WTC11 (cell line): Measurements from ENCODE around the gene PCSK9. TPM values are rescaled to one million over a fixed set of nuclear protein-coding genes. Genes with fewer than 3 reads are reported as not detected.

Experiments used
- ATAC-seq: fragments of 200-7000 bp; cut with Tn5 transposase; 2 replicates; pipeline ENCODE4 v1.10.0; 2021; ENCODE audit warnings: mild to moderate bottlenecking, moderate library complexity
- CTCF ChIA-PET: fragments of 300-600 bp; sonication (Branson Sonifier 250); formaldehyde crosslinking; loops from one replicate; lab custom pipeline; 2021; ENCODE audit warnings: antibody characterized with exemption; lab: Charles Lee
- POLR2A ChIA-PET: fragments of 350-600 bp; sonication (Branson Sonifier 250); formaldehyde crosslinking; loops from one replicate; lab custom pipeline; 2021; ENCODE audit warnings: antibody characterized with exemption; lab: Charles Lee
- DNase-seq: peaks from one replicate; pipeline ENCODE4 v3.0.0; 2021; ENCODE audit warnings: low spot score
- H3K27ac Mint-ChIP-seq: 2 replicates; pipeline ENCODE4 v1.8.0; 2021; ENCODE audit warnings: mixed read lengths
- H3K27me3 Mint-ChIP-seq: 2 replicates; pipeline ENCODE4 v1.8.0; 2021; ENCODE audit warnings: low read depth, mild to moderate bottlenecking, moderate library complexity, mixed read lengths
- H3K36me3 Mint-ChIP-seq: 2 replicates; pipeline ENCODE4 v1.8.0; 2021; ENCODE audit warnings: mixed read lengths
- H3K4me1 Mint-ChIP-seq: 2 replicates; pipeline ENCODE4 v1.8.0; 2022; ENCODE audit warnings: mixed read lengths
- H3K4me3 Mint-ChIP-seq: 2 replicates; pipeline ENCODE4 v1.8.0; 2021; ENCODE audit warnings: mild to moderate bottlenecking, moderate library complexity, mixed read lengths
- H3K9me3 Mint-ChIP-seq: 2 replicates; pipeline ENCODE4 v1.8.0; 2021; ENCODE audit warnings: mixed read lengths
- CREB1 ChIP-seq: sonication (generic); formaldehyde crosslinking; IDR thresholded peaks from 2 replicates; pipeline ENCODE4 v1.8.0; 2023; ENCODE audit warnings: mild to moderate bottlenecking, missing genetic modification reagents
- E2F5 ChIP-seq: sonication (generic); formaldehyde crosslinking; IDR thresholded peaks from 2 replicates; pipeline ENCODE4 v1.8.1; 2022; ENCODE audit warnings: mild to moderate bottlenecking, moderate library complexity, missing genetic modification reagents
- ELF4 ChIP-seq: sonication (generic); formaldehyde crosslinking; IDR thresholded peaks from 2 replicates; pipeline ENCODE4 v1.8.1; 2022; ENCODE audit warnings: low read depth, mild to moderate bottlenecking, moderate library complexity, missing genetic modification reagents
- EMX1 ChIP-seq: fragments of 250-450 bp; sonication (Bioruptor Pico); IDR thresholded peaks from 2 replicates; pipeline ENCODE4 v1.8.0; 2021; ENCODE audit warnings: mild to moderate bottlenecking
- ESRRA ChIP-seq: sonication (generic); formaldehyde crosslinking; IDR thresholded peaks from 2 replicates; pipeline ENCODE4 v1.8.1; 2022; ENCODE audit warnings: mild to moderate bottlenecking, missing genetic modification reagents, borderline replicate concordance
- FOXJ3 ChIP-seq: sonication (generic); formaldehyde crosslinking; IDR thresholded peaks from 2 replicates; pipeline ENCODE4 v1.9.0; 2021; ENCODE audit warnings: missing genetic modification reagents, mild to moderate bottlenecking, borderline replicate concordance
- HMGA2 ChIP-seq: fragments of 250-450 bp; sonication (Bioruptor Pico); IDR thresholded peaks from 2 replicates; pipeline ENCODE4 v1.4.0; 2021; ENCODE audit warnings: mild to moderate bottlenecking, moderate library complexity
- IRF1 ChIP-seq: sonication (generic); formaldehyde crosslinking; IDR thresholded peaks from 2 replicates; pipeline ENCODE4 v1.8.0; 2023; ENCODE audit warnings: missing genetic modification reagents
- IRF2 ChIP-seq: sonication (generic); formaldehyde crosslinking; IDR thresholded peaks from 2 replicates; pipeline ENCODE4 v1.8.0; 2022; ENCODE audit warnings: low read depth, missing genetic modification reagents, borderline replicate concordance
- NR2C2 ChIP-seq: sonication (generic); formaldehyde crosslinking; IDR thresholded peaks from 2 replicates; pipeline ENCODE4 v1.8.0; 2022; ENCODE audit warnings: mild to moderate bottlenecking, missing genetic modification reagents
- SMAD3 ChIP-seq: sonication (generic); formaldehyde crosslinking; IDR thresholded peaks from 2 replicates; pipeline ENCODE4 v1.8.0; 2022; ENCODE audit warnings: missing genetic modification reagents, mild to moderate bottlenecking, borderline replicate concordance
- ZBTB21 ChIP-seq: sonication (generic); formaldehyde crosslinking; IDR thresholded peaks from 2 replicates; pipeline ENCODE4 v1.8.1; 2023; ENCODE audit warnings: mild to moderate bottlenecking, missing genetic modification reagents, borderline replicate concordance
- ZNF138 ChIP-seq: sonication (generic); formaldehyde crosslinking; conservative IDR thresholded peaks from 2 replicates; pipeline ENCODE4 v1.8.1; 2022; ENCODE audit warnings: mild to moderate bottlenecking, moderate library complexity, missing genetic modification reagents
- ZNF232 ChIP-seq: sonication (generic); formaldehyde crosslinking; IDR thresholded peaks from 2 replicates; pipeline ENCODE4 v1.8.0; 2022; ENCODE audit warnings: mild to moderate bottlenecking, missing genetic modification reagents
- total RNA-seq: library from RNA; stranded (reverse); gene quantifications from 3 replicates; pipeline ENCODE4 v1.2.3, GENCODE V29; 2021
- TF ChIP-seq, protein P1 (sequence below): fragments of 250-450 bp; sonication (Bioruptor Pico); IDR thresholded peaks from 2 replicates; pipeline ENCODE4 v1.8.0; 2021; ENCODE audit warnings: mild to moderate bottlenecking
- TF ChIP-seq, protein P2 (sequence below): sonication (generic); formaldehyde crosslinking; conservative IDR thresholded peaks from 2 replicates; pipeline ENCODE4 v1.8.1; 2022; ENCODE audit warnings: mild to moderate bottlenecking, missing genetic modification reagents
- TF ChIP-seq, protein P3 (sequence below): sonication (generic); formaldehyde crosslinking; IDR thresholded peaks from 2 replicates; pipeline ENCODE4 v1.8.0; 2023; ENCODE audit warnings: missing genetic modification reagents, mild to moderate bottlenecking, borderline replicate concordance
- TF ChIP-seq, protein P4 (sequence below): fragments of 200-600 bp; IDR thresholded peaks from 2 replicates; pipeline ENCODE4 v1.8.0; 2022; ENCODE audit warnings: antibody characterized with exemption
- TF ChIP-seq, protein P5 (sequence below): sonication (generic); formaldehyde crosslinking; IDR thresholded peaks from 2 replicates; pipeline ENCODE4 v1.8.0; 2022; ENCODE audit warnings: missing genetic modification reagents
- TF ChIP-seq, protein P6 (sequence below): sonication (generic); formaldehyde crosslinking; IDR thresholded peaks from 2 replicates; pipeline ENCODE4 v1.8.0; 2022; ENCODE audit warnings: mild to moderate bottlenecking, missing genetic modification reagents

PCSK9 gene
- total RNA-seq, 1 experiment from 2014 or later, result 73.2 TPM

DNA sequence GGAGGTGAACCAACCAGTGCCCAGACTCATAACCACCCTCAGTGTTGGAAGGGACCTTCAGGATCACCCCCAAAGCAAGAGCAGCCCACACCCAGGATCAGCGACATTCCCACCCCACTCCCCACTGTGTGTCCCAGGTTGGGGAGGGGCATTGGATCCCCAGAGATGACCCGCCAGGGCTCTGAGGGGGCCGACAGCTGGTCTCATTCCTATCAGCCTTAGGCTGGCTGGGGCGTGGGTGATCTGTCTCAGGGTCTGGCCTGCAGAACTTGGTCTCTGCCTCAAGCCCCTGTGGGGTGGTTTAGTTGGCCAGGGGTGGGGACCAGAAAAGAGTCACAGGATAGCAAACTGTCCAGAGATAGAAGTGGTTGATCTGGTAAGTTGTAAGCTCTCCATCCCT, 48.4 kb upstream of the PCSK9 start:
- DNase-seq, result no peak
- ChIA-PET POLR2A (interaction anchor here (0.9 kb wide), 1 partner anchor 40 kb away, joined by 3 read pairs; no protein-coding TSS in a partner anchor), CTCF (interaction anchor here (1.9 to 4.7 kb wide), 4 partner anchors 13 to 40 kb away, joined by 8 to 39 read pairs (median 11); no protein-coding TSS in a partner anchor)
- no peak for TF ChIP-seq NR2C2
- TF ChIP-seq, protein P1, sequence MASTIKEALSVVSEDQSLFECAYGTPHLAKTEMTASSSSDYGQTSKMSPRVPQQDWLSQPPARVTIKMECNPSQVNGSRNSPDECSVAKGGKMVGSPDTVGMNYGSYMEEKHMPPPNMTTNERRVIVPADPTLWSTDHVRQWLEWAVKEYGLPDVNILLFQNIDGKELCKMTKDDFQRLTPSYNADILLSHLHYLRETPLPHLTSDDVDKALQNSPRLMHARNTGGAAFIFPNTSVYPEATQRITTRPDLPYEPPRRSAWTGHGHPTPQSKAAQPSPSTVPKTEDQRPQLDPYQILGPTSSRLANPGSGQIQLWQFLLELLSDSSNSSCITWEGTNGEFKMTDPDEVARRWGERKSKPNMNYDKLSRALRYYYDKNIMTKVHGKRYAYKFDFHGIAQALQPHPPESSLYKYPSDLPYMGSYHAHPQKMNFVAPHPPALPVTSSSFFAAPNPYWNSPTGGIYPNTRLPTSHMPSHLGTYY (CRISPR knock-in tag), result no peak
- TF ChIP-seq E2F5 (CRISPR knock-in tag), result no peak
- no peak for TF ChIP-seq SMAD3 (CRISPR knock-in tag)
- TF ChIP-seq FOXJ3, result no peak
- TF ChIP-seq HMGA2 (CRISPR knock-in tag), result no peak
- TF ChIP-seq, protein P2, sequence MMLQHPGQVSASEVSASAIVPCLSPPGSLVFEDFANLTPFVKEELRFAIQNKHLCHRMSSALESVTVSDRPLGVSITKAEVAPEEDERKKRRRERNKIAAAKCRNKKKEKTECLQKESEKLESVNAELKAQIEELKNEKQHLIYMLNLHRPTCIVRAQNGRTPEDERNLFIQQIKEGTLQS (CRISPR knock-in tag), result no peak
- TF ChIP-seq ZNF232 (CRISPR knock-in tag), result no peak
- no peak for TF ChIP-seq ZNF138
- TF ChIP-seq, protein P3, sequence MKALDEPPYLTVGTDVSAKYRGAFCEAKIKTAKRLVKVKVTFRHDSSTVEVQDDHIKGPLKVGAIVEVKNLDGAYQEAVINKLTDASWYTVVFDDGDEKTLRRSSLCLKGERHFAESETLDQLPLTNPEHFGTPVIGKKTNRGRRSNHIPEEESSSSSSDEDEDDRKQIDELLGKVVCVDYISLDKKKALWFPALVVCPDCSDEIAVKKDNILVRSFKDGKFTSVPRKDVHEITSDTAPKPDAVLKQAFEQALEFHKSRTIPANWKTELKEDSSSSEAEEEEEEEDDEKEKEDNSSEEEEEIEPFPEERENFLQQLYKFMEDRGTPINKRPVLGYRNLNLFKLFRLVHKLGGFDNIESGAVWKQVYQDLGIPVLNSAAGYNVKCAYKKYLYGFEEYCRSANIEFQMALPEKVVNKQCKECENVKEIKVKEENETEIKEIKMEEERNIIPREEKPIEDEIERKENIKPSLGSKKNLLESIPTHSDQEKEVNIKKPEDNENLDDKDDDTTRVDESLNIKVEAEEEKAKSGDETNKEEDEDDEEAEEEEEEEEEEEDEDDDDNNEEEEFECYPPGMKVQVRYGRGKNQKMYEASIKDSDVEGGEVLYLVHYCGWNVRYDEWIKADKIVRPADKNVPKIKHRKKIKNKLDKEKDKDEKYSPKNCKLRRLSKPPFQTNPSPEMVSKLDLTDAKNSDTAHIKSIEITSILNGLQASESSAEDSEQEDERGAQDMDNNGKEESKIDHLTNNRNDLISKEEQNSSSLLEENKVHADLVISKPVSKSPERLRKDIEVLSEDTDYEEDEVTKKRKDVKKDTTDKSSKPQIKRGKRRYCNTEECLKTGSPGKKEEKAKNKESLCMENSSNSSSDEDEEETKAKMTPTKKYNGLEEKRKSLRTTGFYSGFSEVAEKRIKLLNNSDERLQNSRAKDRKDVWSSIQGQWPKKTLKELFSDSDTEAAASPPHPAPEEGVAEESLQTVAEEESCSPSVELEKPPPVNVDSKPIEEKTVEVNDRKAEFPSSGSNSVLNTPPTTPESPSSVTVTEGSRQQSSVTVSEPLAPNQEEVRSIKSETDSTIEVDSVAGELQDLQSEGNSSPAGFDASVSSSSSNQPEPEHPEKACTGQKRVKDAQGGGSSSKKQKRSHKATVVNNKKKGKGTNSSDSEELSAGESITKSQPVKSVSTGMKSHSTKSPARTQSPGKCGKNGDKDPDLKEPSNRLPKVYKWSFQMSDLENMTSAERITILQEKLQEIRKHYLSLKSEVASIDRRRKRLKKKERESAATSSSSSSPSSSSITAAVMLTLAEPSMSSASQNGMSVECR (CRISPR knock-in tag), result no peak
- TF ChIP-seq, protein P4, sequence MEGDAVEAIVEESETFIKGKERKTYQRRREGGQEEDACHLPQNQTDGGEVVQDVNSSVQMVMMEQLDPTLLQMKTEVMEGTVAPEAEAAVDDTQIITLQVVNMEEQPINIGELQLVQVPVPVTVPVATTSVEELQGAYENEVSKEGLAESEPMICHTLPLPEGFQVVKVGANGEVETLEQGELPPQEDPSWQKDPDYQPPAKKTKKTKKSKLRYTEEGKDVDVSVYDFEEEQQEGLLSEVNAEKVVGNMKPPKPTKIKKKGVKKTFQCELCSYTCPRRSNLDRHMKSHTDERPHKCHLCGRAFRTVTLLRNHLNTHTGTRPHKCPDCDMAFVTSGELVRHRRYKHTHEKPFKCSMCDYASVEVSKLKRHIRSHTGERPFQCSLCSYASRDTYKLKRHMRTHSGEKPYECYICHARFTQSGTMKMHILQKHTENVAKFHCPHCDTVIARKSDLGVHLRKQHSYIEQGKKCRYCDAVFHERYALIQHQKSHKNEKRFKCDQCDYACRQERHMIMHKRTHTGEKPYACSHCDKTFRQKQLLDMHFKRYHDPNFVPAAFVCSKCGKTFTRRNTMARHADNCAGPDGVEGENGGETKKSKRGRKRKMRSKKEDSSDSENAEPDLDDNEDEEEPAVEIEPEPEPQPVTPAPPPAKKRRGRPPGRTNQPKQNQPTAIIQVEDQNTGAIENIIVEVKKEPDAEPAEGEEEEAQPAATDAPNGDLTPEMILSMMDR, result no peak
- TF ChIP-seq IRF2 (CRISPR knock-in tag), result no peak
- TF ChIP-seq ZBTB21 (CRISPR knock-in tag), result no peak
- no peak for TF ChIP-seq ELF4 (CRISPR knock-in tag)
- TF ChIP-seq IRF1 (CRISPR knock-in tag), result no peak
- TF ChIP-seq ESRRA (CRISPR knock-in tag), result no peak
- TF ChIP-seq CREB1 (CRISPR knock-in tag), result no peak
- TF ChIP-seq, protein P5, sequence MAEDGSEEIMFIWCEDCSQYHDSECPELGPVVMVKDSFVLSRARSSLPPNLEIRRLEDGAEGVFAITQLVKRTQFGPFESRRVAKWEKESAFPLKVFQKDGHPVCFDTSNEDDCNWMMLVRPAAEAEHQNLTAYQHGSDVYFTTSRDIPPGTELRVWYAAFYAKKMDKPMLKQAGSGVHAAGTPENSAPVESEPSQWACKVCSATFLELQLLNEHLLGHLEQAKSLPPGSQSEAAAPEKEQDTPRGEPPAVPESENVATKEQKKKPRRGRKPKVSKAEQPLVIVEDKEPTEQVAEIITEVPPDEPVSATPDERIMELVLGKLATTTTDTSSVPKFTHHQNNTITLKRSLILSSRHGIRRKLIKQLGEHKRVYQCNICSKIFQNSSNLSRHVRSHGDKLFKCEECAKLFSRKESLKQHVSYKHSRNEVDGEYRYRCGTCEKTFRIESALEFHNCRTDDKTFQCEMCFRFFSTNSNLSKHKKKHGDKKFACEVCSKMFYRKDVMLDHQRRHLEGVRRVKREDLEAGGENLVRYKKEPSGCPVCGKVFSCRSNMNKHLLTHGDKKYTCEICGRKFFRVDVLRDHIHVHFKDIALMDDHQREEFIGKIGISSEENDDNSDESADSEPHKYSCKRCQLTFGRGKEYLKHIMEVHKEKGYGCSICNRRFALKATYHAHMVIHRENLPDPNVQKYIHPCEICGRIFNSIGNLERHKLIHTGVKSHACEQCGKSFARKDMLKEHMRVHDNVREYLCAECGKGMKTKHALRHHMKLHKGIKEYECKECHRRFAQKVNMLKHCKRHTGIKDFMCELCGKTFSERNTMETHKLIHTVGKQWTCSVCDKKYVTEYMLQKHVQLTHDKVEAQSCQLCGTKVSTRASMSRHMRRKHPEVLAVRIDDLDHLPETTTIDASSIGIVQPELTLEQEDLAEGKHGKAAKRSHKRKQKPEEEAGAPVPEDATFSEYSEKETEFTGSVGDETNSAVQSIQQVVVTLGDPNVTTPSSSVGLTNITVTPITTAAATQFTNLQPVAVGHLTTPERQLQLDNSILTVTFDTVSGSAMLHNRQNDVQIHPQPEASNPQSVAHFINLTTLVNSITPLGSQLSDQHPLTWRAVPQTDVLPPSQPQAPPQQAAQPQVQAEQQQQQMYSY, result no peak
- TF ChIP-seq EMX1, result no peak
- TF ChIP-seq, protein P6, sequence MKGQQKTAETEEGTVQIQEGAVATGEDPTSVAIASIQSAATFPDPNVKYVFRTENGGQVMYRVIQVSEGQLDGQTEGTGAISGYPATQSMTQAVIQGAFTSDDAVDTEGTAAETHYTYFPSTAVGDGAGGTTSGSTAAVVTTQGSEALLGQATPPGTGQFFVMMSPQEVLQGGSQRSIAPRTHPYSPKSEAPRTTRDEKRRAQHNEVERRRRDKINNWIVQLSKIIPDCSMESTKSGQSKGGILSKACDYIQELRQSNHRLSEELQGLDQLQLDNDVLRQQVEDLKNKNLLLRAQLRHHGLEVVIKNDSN (CRISPR knock-in tag), result no peak
- TF ChIP-seq, all 79 proteins: peak for 0
- no peak for ATAC-seq
- Mint-ChIP-seq H3K4me1 (peaks cover 26% of the 10 kb centered on the region), H3K36me3 (no peaks in the 10 kb centered on the region), H3K4me3 (no peak overlapping the region), H3K27me3 (peaks cover 14% of the 10 kb centered on the region), H3K27ac (no peak overlapping the region), H3K9me3 (no peaks in the 10 kb centered on the region)
